IMR-90 (cell line): ENCODE measurements around the gene NTM. TPM values are rescaled to one million over a fixed set of nuclear protein-coding genes. Genes with fewer than 3 reads are reported as not detected.

Experiments used
- ATAC-seq: fragments of 200-7000 bp; cut with Tn5 transposase; 2 replicates; pipeline ENCODE4 v1.9.1; 2020; ENCODE audit warnings: low read depth, mild to moderate bottlenecking, moderate library complexity
- BruUV-seq: library from RNA; stranded (reverse); fragments of 400-500 nt; replicated peaks from 2 replicates; lab custom pipeline; 2021; lab: Mats Ljungman, UMichigan
- CTCF ChIA-PET: fragments of 300-600 bp; formaldehyde crosslinking; extraction: SDS; loops from one replicate; lab custom pipeline; 2021; ENCODE audit warnings: antibody characterized with exemption; lab: Yijun Ruan, JAX
- POLR2A ChIA-PET: fragments of 300-600 bp; sonication (Branson Sonifier 250); formaldehyde crosslinking; loops from one replicate; lab custom pipeline; 2022; ENCODE audit warnings: antibody characterized with exemption; ENCODE audit not compliant: unreplicated experiment; lab: Charles Lee
- DNase-seq: peaks from one replicate; pipeline ENCODE4 v3.0.0; 2013
- H2AFZ ChIP-seq: replicated peaks from 2 replicates; pipeline ENCODE3; 2013; ENCODE audit warnings: low read length, mild to moderate bottlenecking; ENCODE audit not compliant: poor library complexity
- H2AK5ac ChIP-seq: 2 replicates; pipeline ENCODE4 v1.6.1; 2013; ENCODE audit warnings: low read depth, low read length, inconsistent platforms
- H2AK9ac ChIP-seq: replicated peaks from 2 replicates; pipeline ENCODE3; 2013; ENCODE audit warnings: mild to moderate bottlenecking, low read depth, low read length, moderate library complexity; ENCODE audit not compliant: poor library complexity
- H2BK120ac ChIP-seq: 2 replicates; pipeline ENCODE4 v1.6.1; 2013; ENCODE audit warnings: low read depth, low read length, inconsistent platforms
- H2BK15ac ChIP-seq: 3 replicates; pipeline ENCODE4 v1.6.1; 2013; ENCODE audit warnings: low read depth, low read length, inconsistent platforms
- H2BK20ac ChIP-seq: 2 replicates; pipeline ENCODE4 v1.6.1; 2013; ENCODE audit warnings: low read depth, mild to moderate bottlenecking, inconsistent platforms, low read length, moderate library complexity
- H2BK5ac ChIP-seq: 2 replicates; pipeline ENCODE4 v1.6.1; 2013; ENCODE audit warnings: mild to moderate bottlenecking, low read depth, low read length, inconsistent platforms; ENCODE audit not compliant: poor library complexity, severe bottlenecking
- H3K14ac ChIP-seq: replicated peaks from 2 replicates; pipeline ENCODE4 v1.6.1; 2013; ENCODE audit warnings: low read depth, low read length, inconsistent platforms
- H3K18ac ChIP-seq: 2 replicates; pipeline ENCODE4 v1.6.1; 2013; ENCODE audit warnings: low read depth, low read length, control low read depth
- H3K23ac ChIP-seq: 2 replicates; pipeline ENCODE4 v1.6.1; 2013; ENCODE audit warnings: low read depth, low read length, inconsistent platforms
- H3K27ac ChIP-seq: 2 replicates; pipeline ENCODE4 v1.5.1; 2013; ENCODE audit warnings: mild to moderate bottlenecking, control low read depth, low read length; ENCODE audit not compliant: insufficient read depth
- H3K27me3 ChIP-seq: 2 replicates; pipeline ENCODE4 v1.6.1; 2013; ENCODE audit warnings: low read length; ENCODE audit not compliant: control insufficient read depth, insufficient read depth
- H3K36me3 ChIP-seq: 2 replicates; pipeline ENCODE4 v1.6.1; 2013; ENCODE audit warnings: low read length, mixed read lengths; ENCODE audit not compliant: control insufficient read depth, insufficient read depth
- H3K4ac ChIP-seq: 2 replicates; pipeline ENCODE4 v1.6.1; 2013; ENCODE audit warnings: low read depth, low read length, inconsistent platforms
- H3K4me1 ChIP-seq: 2 replicates; pipeline ENCODE4 v1.6.1; 2013; ENCODE audit warnings: low read length, mixed read lengths; ENCODE audit not compliant: control insufficient read depth, insufficient read depth
- H3K4me2 ChIP-seq: 2 replicates; pipeline ENCODE4 v1.6.1; 2013; ENCODE audit warnings: low read depth, mild to moderate bottlenecking, control low read depth, low read length, moderate library complexity
- H3K4me3 ChIP-seq: 2 replicates; pipeline ENCODE4 v1.5.1; 2013; ENCODE audit warnings: low read depth, mild to moderate bottlenecking, control low read depth, low read length, moderate library complexity; ENCODE audit not compliant: insufficient read depth
- H3K56ac ChIP-seq: 2 replicates; pipeline ENCODE4 v1.6.1; 2013; ENCODE audit warnings: low read length, inconsistent platforms; ENCODE audit not compliant: insufficient read depth; ENCODE audit errors: extremely low read depth
- H3K79me1 ChIP-seq, 2 experiments: 2 replicates each; pipeline ENCODE4 v1.6.1; 2013; ENCODE audit warnings: low read length in 2 of 2, inconsistent platforms in 1 of 2, low read depth in 1 of 2
- H3K9ac ChIP-seq: 2 replicates; pipeline ENCODE4 v1.6.1; 2013; ENCODE audit warnings: low read depth, low read length, control low read depth
- H3K9me1 ChIP-seq: 2 replicates; pipeline ENCODE4 v1.6.1; 2013; ENCODE audit warnings: low read length, inconsistent platforms; ENCODE audit not compliant: insufficient read depth
- H3K9me3 ChIP-seq: 2 replicates; pipeline ENCODE4 v1.6.1; 2013; ENCODE audit warnings: low read length; ENCODE audit not compliant: control insufficient read depth, insufficient read depth
- H4K20me1 ChIP-seq: 2 replicates; pipeline ENCODE4 v1.6.1; 2013; ENCODE audit warnings: low read length, inconsistent platforms; ENCODE audit not compliant: insufficient read depth
- H4K5ac ChIP-seq: 2 replicates; pipeline ENCODE4 v1.6.1; 2013; ENCODE audit warnings: mild to moderate bottlenecking, low read depth, low read length, control low read depth
- H4K8ac ChIP-seq, 2 experiments: 2 replicates each; pipeline ENCODE4 v1.6.1; 2013; ENCODE audit warnings: low read depth in 2 of 2, low read length in 2 of 2, control low read depth in 1 of 2, inconsistent platforms in 1 of 2
- H4K91ac ChIP-seq: 2 replicates; pipeline ENCODE4 v1.6.1; 2013; ENCODE audit warnings: low read depth, low read length, inconsistent platforms; ENCODE audit not compliant: insufficient read depth
- BHLHE40 ChIP-seq: fragments of 150-350 bp; IDR thresholded peaks from 2 replicates; pipeline ENCODE4 v1.6.1; 2016; ENCODE audit warnings: mild to moderate bottlenecking, low read depth, low read length
- CEBPB ChIP-seq: IDR thresholded peaks from 2 replicates; pipeline ENCODE4 v1.6.1; 2012; ENCODE audit warnings: low read depth, low read length, improper control_type of control experiment
- CHD1 ChIP-seq: IDR thresholded peaks from 2 replicates; pipeline ENCODE4 v1.6.1; 2012; ENCODE audit warnings: low read depth, low read length, improper control_type of control experiment
- CTCF ChIP-seq: conservative IDR thresholded peaks from 2 replicates; pipeline ENCODE4 v1.5.1; 2012; ENCODE audit warnings: mild to moderate bottlenecking, low read depth, low read length, improper control_type of control experiment
- ELK1 ChIP-seq: fragments of 150-350 bp; IDR thresholded peaks from 2 replicates; pipeline ENCODE4 v1.6.1; 2016; ENCODE audit warnings: low read depth, mild to moderate bottlenecking, low read length, moderate library complexity, borderline replicate concordance
- FOS ChIP-seq: fragments of 150-350 bp; IDR thresholded peaks from 2 replicates; pipeline ENCODE4 v1.6.1; 2016; ENCODE audit warnings: low read depth, low read length
- MAFK ChIP-seq: IDR thresholded peaks from 2 replicates; pipeline ENCODE4 v1.6.1; 2012; ENCODE audit warnings: low read depth, low read length, improper control_type of control experiment
- MAZ ChIP-seq: IDR thresholded peaks from 2 replicates; pipeline ENCODE4 v1.6.1; 2012; ENCODE audit warnings: low read depth, mild to moderate bottlenecking, low read length, improper control_type of control experiment, moderate library complexity, borderline replicate concordance
- MXI1 ChIP-seq: IDR thresholded peaks from 2 replicates; pipeline ENCODE4 v1.6.1; 2012; ENCODE audit warnings: low read depth, mild to moderate bottlenecking, low read length, moderate library complexity, borderline replicate concordance
- NFE2L2 ChIP-seq: fragments of 150-350 bp; IDR thresholded peaks from 2 replicates; pipeline ENCODE4 v1.6.1; 2016; ENCODE audit warnings: low read depth, mild to moderate bottlenecking, low read length
- POLR2A ChIP-seq: IDR thresholded peaks from 2 replicates; pipeline ENCODE4 v1.6.1; 2012; ENCODE audit warnings: mild to moderate bottlenecking, low read depth, low read length
- RAD21 ChIP-seq: IDR thresholded peaks from 2 replicates; pipeline ENCODE4 v1.6.1; 2012; ENCODE audit warnings: low read length, improper control_type of control experiment
- RCOR1 ChIP-seq: IDR thresholded peaks from 2 replicates; pipeline ENCODE4 v1.6.1; 2012; ENCODE audit warnings: mild to moderate bottlenecking, low read length, improper control_type of control experiment; ENCODE audit not compliant: insufficient replicate concordance
- RFX5 ChIP-seq: IDR thresholded peaks from 2 replicates; pipeline ENCODE4 v1.8.0; 2012; ENCODE audit warnings: low read depth, mild to moderate bottlenecking, low read length, moderate library complexity
- SMC3 ChIP-seq: fragments of 150-350 bp; IDR thresholded peaks from 2 replicates; pipeline ENCODE4 v1.6.1; 2016; ENCODE audit warnings: low read depth, mild to moderate bottlenecking, antibody characterized with exemption, low read length, moderate library complexity
- USF2 ChIP-seq: fragments of 150-350 bp; IDR thresholded peaks from 2 replicates; pipeline ENCODE4 v1.6.1; 2017; ENCODE audit warnings: mild to moderate bottlenecking, antibody characterized with exemption, low read length, low read depth
- WGBS, 2 experiments: methylation state at CpG; one replicate each; pipeline versions ENCODE4 v1.1.5 to v1.1.7; 2013; ENCODE audit warnings: missing lambda C conversion rate in 2 of 2; ENCODE audit not compliant: insufficient read length in 1 of 2; ENCODE audit errors: extremely low coverage in 2 of 2; 5-methylcytosine and 5-hydroxymethylcytosine counted together
- dilution Hi-C: fragments of 300-500 bp; cut with HindIII; formaldehyde crosslinking; loops from one replicate; pipeline ENCODE4 v1.14.3; 2018; ENCODE audit warnings: low sequenced_read_pairs; ENCODE audit not compliant: unreplicated experiment
- in situ Hi-C: fragments of 300-500 bp; cut with MboI; formaldehyde crosslinking; loops from 3 replicates; pipeline ENCODE4 v1.14.3; 2019; ENCODE audit warnings: low sequenced_read_pairs, inconsistent platforms, mixed read lengths
- intact Hi-C: fragments of 100-400 bp; cut with micrococcal nuclease; formaldehyde crosslinking; loops from 2 replicates; pipeline ENCODE4 v1.10.0; 2022
- polyA plus RNA-seq, 3 experiments: library from polyadenylated mRNA; depleted of rRNA; stranded (reverse); fragments of >200 nt; gene quantifications; 2 replicates each; pipeline ENCODE4 v1.2.3, GENCODE V29; 2012; ENCODE audit warnings: low replicate concordance in 1 of 3
- total RNA-seq: library from RNA; depleted of rRNA; stranded (reverse); fragments of >200 nt; gene quantifications from 2 replicates; pipeline ENCODE4 v1.2.3, GENCODE V29; 2012

Gene NTM
- total and polyA plus RNA-seq, 2 of the 4 experiments (the other 2 are of a cell fraction) = 19.5 to 25.5 TPM

- Histone ChIP-seq H3K56ac (no peak overlapping the region), H3K36me3 (no peaks in the 10 kb centered on the region), H3K27me3 (no peaks in the 10 kb centered on the region), H3K23ac (no peak overlapping the region), H3K9me1 (no peaks in the 10 kb centered on the region), H3K27ac (no peak overlapping the region), H2AK9ac (no peak overlapping the region), H3K4ac (no peak overlapping the region), H3K18ac (no peak overlapping the region), H3K9ac (no peak overlapping the region), H3K9me3 (no peaks in the 10 kb centered on the region), H4K5ac (no peak overlapping the region), H3K79me1 (no peaks in the 10 kb centered on the region; a peak in 1 of 4 replicates), H4K91ac (no peak overlapping the region), H3K4me2 (no peak overlapping the region), H2BK15ac (no peak overlapping the region), H2AFZ (no peak overlapping the region), H4K20me1 (no peaks in the 10 kb centered on the region), H2AK5ac (no peak overlapping the region), H2BK20ac (no peak overlapping the region), H3K4me1 (no peaks in the 10 kb centered on the region), H3K14ac (no peak overlapping the region), H3K4me3 (no peak overlapping the region), H2BK120ac (no peak overlapping the region), H4K8ac (no peak overlapping the region), H2BK5ac (no peak overlapping the region)
- dilution Hi-C loops = no loop called here
- POLR2A ChIA-PET = no interaction called here
- TF ChIP-seq RAD21 = no peak
- TF ChIP-seq NFE2L2 = no peak
- TF ChIP-seq POLR2A = no peak
- no peak for TF ChIP-seq USF2
- TF ChIP-seq FOS = no peak
- no peak for TF ChIP-seq RFX5
- no peak for TF ChIP-seq MXI1
- no peak for TF ChIP-seq MAFK
- no peak for TF ChIP-seq BHLHE40
- TF ChIP-seq MAZ = no peak
- TF ChIP-seq CEBPB = no peak
- TF ChIP-seq CTCF = no peak
- no peak for TF ChIP-seq SMC3
- TF ChIP-seq ELK1 = no peak
- no peak for TF ChIP-seq CHD1
- no peak for TF ChIP-seq RCOR1
- ATAC-seq (no peak), DNase-seq (no peak)
- no CpG with 5 or more reads among the region's 1 CpG for WGBS, 2 experiments
- in situ Hi-C loops = no loop called here
- BruUV-seq = no TSS peak
- intact Hi-C loops = no loop called here
- CTCF ChIA-PET = no interaction called here
These were observed 931.0 kb downstream of the NTM start for GRCh38 chr11:132301465-132301864.
